GM12874 (cell line): ENCODE measurements around the gene POFUT2.

ENCODE experiments used
- CTCF ChIP-seq: IDR thresholded peaks from 2 replicates; pipeline ENCODE4 v1.5.1; 2011; ENCODE audit warnings: low read depth, mild to moderate bottlenecking, control low read depth, low read length, moderate library complexity; ENCODE audit not compliant: insufficient read depth

The POFUT2 gene

GRCh38 chr21:45318146-45318555, 30.5 kb upstream of the POFUT2 start:
- TF ChIP-seq CTCF: no peak

- TF ChIP-seq CTCF: no peak
Observed at GRCh38 chr21:45317398-45318145, 29.9 kb upstream of the POFUT2 start.

- no peak for TF ChIP-seq CTCF
Observed at GRCh38 chr21:45316871-45317397, 29.2 kb upstream of the POFUT2 start.

- TF ChIP-seq CTCF: no peak
Observed at GRCh38 chr21:45313682-45314081, 26.0 kb upstream of the POFUT2 start.

GRCh38 chr21:45313015-45313414, 25.3 kb upstream of the POFUT2 start:
- no peak for TF ChIP-seq CTCF

- TF ChIP-seq CTCF: no peak
Observed at GRCh38 chr21:45312296-45312695, 24.6 kb upstream of the POFUT2 start.

- no peak for TF ChIP-seq CTCF
Observed at GRCh38 chr21:45310459-45310858, 22.8 kb upstream of the POFUT2 start.

GRCh38 chr21:45309987-45310381, 22.3 kb upstream of the POFUT2 start:
- TF ChIP-seq CTCF: no peak
